ENCODE results near the gene ARID1B.

- TF ChIP-seq CTCF (IDR thresholded peaks at IDR 0.05), result no peak
- no peak for TF ChIP-seq ZNF416 (CRISPR knock-in tag; IDR thresholded peaks at IDR 0.05)
- no peak for TF ChIP-seq FOXP1 (CRISPR knock-in tag; IDR thresholded peaks at IDR 0.05; ENCODE audit: borderline replicate concordance)
- TF ChIP-seq NR2C2 (CRISPR knock-in tag; IDR thresholded peaks at IDR 0.05), result no peak
- no peak for TF ChIP-seq E2F5 (CRISPR knock-in tag; IDR thresholded peaks at IDR 0.05)
- TF ChIP-seq SP1 (CRISPR knock-in tag; conservative IDR thresholded peaks at IDR 0.05), result no peak
- TF ChIP-seq IRF1 (CRISPR knock-in tag; IDR thresholded peaks at IDR 0.05), result no peak
- no peak for TF ChIP-seq AFF4 (CRISPR knock-in tag; IDR thresholded peaks at IDR 0.05; ENCODE audit: borderline replicate concordance)
- TF ChIP-seq CREM (CRISPR knock-in tag; IDR thresholded peaks at IDR 0.05), result no peak
- no peak for TF ChIP-seq FOXP4 (CRISPR knock-in tag; IDR thresholded peaks at IDR 0.05)
- TF ChIP-seq MLX (CRISPR knock-in tag; IDR thresholded peaks at IDR 0.05), result no peak
- no peak for TF ChIP-seq E2F1 (CRISPR knock-in tag; IDR thresholded peaks at IDR 0.05)
- no peak for TF ChIP-seq SMAD4 (CRISPR knock-in tag; IDR thresholded peaks at IDR 0.05)
- TF ChIP-seq NR3C1 (CRISPR knock-in tag; conservative IDR thresholded peaks at IDR 0.05; ENCODE audit: low read depth), result no peak
Measured at GRCh38 chr6:156906451-156906850, 129.3 kb downstream of the ARID1B start.
